Lower leg skin (tissue), 3 donors: ENCODE measurements around the gene EID1.

Source experiments
- CTCF ChIP-seq, 3 donors: fragments of 450-650 bp; IDR thresholded peaks; one replicate each; pipeline ENCODE4 v1.5.1; 2016; ENCODE audit warnings: antibody characterized with exemption in 3 of 3, mild to moderate bottlenecking in 3 of 3, moderate library complexity in 2 of 3
- POLR2A ChIP-seq, 2 donors: fragments of 450-650 bp; IDR thresholded peaks; one replicate each; pipeline ENCODE4 v1.6.1; 2016 to 2017; ENCODE audit warnings: antibody characterized with exemption in 2 of 2, mild to moderate bottlenecking in 1 of 2, moderate library complexity in 1 of 2

- TF ChIP-seq CTCF (IDR thresholded peaks at IDR 0.05) (no peak), POLR2A (IDR thresholded peaks at IDR 0.05) (no peak)
Measured at GRCh38 chr15:48859426-48859825, 18.5 kb upstream of the EID1 start.
